Bone marrow (tissue), 2 donors: ENCODE measurements around the gene EAF1.
A peak's percentile ranks its signal among the peaks of the same experiment; 100 is the strongest.
"Not testable (repeated sequence)": the region's sequence is repeated elsewhere in the genome, so short reads cannot be mapped to it uniquely, and the experiment has no call there.

Experiments used
- DNase-seq, 2 donors: peaks; one replicate each; lab custom pipeline; 2025; lab: John Stamatoyannopoulos, UW

EAF1 gene

DNA sequence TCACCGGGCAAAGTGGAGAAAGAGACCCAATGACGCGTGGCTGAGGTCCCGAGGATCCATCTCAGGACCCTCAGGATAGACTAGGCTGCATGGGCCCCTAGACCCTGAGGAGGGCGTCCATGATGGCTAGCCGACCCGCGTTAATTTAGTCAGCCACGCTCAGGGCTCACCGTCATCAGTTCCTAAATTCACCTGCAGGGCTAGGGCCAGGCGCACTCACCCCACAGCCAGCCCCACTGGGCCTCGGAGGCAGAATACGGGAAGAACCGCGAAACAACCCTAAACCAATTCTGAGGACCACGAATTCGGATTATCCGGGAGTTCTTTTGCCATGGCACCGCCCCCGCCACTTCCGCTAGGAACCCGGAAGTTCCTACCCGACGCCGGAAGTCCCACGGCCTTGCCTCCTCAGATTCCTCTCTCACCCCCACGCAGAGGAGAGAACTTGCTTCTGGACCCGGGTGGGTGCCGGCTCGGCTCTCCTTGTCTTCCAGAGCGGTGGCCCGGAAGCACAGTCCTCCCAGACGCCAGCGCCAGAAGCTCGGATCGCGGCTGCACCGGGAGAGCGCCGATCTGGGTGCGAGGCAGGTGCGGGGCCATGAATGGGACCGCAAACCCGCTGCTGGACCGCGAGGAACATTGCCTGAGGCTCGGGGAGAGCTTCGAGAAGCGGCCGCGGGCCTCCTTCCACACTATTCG, at the start of gene EAF1, which contains the start of gene METTL6:
Gene EAF1 (plus strand): TSS at position 417 of the 699 bp plus-strand sequence. CDS start 182 bp downstream, at position 599.
Gene METTL6 (minus strand): TSS at position 363 of the 699 bp plus-strand sequence. CDS start 1,033 bp downstream, outside the sequence.
- DNase-seq: peak; percentile 61 to 71

DNA sequence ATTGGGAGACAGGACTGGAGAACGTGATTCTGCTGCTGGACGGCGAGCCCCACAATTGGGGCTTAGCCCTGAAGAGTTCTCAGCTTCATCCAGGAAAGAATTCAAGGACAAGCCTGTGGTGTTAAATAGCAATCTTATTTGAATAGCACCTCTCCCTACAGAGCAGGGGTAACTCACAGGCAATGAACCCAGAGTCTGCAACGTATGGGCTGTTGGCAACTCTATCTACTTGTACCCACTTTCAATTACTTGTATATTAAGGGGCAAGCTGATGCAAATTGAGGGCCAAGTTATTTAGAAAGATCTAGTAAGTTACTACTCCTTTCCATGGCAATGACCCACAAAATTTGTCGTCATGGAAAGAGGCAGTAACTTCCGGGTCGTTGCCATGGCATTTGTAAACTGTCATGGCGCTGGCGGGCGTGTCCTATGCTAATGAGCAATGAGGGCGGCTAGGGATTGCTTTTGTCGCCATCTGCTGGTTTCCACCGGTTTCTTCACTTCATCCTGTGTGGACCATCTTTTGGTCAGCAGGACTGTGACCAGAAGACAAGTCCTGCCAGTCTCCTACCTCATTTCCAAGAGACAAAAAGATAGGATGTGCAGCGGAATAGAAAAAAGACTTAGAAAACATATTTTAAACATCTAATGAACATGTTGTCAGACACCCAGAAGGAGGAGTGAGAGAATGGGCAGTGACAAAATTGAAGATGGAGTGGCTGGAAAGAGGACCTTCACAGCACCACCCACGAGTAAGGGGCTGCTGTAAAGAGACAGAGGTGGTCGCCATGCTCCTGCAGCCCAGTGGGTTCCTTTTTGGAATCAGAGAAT, 49.2 kb upstream of the EAF1 start:
- DNase-seq: peak; percentile 83 to 84

DNA sequence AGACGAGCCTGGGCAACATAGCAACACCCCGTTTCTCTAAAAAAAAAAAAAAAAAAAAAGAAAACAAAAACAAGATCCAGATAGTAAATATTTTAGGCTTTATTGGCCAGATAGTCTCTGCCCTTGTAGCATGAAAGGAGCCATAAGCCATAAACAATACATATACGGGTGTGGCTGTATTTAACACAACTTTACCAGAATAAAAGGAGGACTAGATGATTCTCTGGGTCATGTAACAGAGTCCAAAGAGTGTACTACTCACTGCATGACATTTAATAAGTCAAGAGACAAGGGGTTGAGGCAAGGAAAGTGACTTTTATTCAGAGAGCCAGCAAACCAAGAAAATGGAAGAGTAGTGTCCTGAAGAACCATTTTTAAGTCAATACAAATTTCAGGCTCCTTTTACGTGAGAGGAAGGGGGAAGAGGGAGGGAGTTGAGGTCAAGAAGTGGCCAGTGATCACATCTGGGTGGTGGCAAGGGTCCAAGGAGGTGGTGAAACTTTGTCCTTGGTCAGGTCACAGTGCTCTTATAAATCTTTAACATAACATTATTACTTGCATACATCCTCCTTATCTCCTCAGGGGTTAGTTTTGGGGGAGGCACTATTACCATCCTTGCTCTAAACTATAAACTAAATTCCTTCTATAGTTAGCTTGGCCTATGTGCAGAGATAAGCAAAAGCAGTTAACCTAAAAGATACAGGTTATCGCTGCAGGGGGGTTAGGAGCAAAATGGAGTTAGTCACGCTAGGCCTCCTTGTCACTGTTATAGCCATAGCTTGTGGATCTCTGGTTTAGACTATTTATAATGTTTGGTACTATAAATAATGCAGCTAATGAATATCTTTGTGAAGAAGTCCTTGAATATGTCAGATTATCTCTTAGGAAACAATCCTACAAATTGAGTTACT, 46.2 kb upstream of the EAF1 start:
- DNase-seq: no peak

DNA sequence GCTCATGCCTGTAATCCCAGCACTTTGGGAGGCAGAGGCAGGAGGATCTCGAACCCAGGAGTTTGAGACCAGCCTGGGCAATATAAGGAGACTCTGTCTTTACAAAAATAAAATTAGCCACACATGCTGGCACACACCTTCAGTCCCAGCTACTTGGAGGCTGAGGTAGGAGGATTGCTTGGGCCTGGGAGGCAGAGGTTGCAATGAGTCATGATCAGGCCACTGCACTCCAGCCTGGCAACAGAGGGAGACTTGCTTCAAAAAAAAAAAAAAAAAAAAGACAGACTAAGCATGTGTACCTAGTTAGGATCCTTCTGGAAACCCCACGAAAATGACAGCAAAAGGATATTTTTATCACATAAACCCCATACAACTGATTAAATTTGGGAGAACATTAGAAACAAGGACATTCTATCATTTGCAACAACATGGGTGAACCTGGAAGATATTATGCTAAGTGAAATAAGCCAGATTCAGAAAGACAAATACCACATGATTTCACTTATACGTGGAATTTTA, 44.9 kb upstream of the EAF1 start:
- no peak for DNase-seq

DNA sequence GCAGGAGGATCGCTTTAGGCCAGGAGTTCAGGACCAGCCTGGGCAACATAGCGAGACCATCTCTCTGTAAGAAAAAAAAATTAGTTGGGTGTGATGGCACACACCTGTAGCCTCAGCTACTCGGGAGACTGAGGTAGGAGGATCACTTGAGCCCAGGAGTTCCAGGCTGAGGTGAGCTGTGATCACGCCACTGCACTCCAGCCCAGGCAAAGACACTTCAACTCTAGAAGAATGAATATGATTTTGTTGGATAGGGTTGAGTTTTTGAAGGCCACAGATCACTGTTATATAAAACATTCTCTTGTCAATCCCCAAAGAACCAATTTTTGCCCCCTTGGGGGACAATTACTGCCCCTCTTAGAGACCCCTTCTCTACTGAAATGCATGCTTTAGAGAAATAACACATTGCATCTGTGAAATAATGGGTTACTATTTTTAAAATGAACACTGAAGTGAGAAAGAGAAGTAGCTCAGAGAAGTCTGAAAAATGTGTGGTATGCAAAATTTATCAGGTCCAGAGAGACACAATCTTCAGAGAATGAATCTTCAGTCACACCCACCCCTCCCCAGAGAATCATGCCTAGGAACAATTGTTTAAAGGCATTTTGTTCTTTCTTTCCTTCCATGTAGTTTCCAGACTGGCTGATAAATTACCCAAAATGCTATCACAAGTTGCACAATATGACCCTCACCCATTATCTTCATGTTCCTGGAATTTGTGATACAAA, 42.7 kb upstream of the EAF1 start:
- no peak for DNase-seq

DNA sequence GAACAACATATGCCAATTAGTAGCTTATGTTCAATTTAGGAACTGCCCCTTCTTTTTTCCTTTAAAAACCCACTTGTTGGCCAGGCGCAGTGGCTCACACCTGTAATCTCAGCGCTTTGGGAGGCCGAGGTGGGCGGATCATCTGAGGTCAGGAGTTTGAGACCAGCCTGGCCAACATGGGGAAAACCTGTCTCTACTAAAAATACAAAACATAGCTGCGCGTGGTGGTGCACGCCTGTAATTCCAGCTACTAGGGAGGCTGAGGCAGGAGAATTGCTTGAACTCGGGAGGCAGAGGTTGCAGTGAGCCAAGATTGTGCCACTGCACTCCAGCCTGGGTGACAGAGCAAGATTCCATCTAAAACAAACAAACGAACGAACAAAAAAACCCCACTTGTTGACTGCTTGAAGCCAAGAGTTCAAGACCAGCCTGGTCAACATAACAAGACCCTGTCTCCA, 42.1 kb upstream of the EAF1 start:
- DNase-seq: not testable (repeated sequence)

DNA sequence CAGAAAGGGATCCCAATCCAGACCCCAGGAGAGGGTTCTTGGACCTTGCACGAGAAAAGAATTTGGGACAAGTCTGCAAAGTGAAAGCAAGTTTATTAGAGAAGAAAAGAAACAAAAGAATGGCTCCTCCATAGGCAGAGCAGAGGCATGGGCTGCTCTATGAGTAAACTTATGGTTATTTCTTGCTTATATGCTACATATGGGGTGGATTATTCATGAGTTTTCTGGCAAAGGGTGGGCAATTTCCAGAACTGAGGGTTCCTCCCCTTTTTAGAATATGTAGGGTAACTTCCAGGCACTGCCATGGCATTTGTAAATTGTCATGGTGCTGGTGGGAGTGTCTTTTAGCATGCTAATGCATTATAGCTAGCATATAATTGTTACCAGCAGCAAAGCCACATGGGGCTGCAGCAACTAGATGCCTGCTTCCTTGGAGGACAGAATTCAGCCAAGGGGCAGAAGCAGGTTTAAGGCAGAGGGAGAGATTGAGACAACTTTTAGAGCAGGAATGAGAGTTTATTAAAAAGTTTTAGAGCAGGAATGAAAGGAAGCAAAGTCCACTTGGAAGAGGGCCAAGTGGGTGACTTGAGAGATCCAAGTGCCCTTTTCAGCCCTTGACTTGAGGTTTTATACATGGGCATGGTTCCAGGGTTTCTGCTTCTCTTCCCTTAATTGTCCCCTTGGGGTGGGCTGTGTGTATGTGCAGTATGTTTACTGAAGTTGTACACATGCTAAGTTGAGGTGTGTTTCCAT, 41.3 kb upstream of the EAF1 start:
- DNase-seq: no peak

DNA sequence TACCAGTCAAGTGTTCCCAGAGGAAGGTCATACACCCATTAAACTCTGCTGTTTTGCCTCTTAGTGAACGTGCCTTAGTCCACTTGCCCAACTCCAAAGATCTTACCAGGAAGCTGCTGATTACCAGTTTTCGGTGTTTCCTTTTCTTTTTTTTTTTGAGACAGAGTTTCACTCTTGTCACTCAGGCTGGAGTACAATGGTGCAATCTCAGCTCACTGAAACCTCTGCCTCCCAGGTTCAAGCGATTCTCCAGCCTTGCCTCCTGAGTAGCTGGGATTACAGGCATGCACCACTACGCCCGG, 40.8 kb upstream of the EAF1 start:
- DNase-seq: not testable (repeated sequence)

DNA sequence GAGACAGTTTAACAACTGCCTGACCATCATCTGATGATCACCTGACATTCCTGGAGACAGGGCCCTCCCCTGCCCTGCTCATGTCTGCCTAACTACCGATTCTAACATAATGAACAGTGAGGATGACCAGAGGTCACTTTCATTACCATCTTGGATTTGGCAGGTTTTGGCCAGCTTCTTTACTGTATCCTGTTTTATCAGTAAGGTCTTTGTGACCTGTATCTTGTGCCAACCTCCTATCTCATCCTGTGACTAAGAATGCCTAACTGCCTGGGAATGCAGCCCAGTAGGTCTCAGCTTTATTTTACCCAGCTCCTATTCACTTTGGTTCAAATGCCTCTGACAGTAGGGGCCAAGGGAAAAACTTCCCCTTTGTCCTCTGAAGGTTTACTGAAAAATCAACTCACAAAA, 40.2 kb upstream of the EAF1 start:
- DNase-seq: no peak

DNA sequence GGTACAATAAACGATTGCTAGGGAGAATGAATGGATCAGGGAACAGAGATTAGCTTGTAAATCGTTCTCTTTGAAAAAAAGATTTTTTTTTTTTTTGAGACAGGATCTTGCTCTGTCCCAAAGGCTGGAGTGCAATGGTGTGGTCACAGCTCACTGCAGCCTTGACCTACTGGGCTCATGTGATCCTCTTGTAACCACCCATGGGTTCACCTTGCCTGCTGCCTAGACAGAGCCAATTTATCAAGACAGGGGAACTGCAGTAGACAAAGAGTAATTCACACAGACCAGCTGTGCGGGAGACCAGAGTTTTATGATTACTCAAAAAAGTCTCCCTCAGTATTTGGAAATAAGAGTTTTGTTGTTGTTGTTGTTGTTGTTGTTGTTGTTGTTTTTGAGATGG, 39.7 kb upstream of the EAF1 start:
- no peak for DNase-seq

DNA sequence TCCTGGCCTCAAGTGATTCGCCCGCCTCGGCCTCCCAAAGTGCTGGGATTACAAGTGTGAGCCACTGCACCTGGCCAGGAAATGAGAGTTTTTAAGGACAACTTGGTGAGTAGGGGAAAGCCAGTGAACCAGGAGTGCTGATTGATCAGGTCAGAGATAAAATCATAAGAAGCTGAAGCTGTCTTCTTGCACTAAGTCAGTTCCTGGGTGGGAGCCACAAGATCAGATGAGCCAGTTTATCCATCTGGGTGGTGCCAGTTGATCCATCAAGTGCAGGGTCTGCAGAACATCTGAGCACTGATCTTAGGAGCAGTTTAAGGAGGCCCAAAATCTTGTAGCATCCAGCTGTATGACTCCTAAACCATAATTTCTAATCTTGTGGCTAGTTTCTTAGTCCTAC, 39.1 kb upstream of the EAF1 start:
- not testable (repeated sequence) for DNase-seq

DNA sequence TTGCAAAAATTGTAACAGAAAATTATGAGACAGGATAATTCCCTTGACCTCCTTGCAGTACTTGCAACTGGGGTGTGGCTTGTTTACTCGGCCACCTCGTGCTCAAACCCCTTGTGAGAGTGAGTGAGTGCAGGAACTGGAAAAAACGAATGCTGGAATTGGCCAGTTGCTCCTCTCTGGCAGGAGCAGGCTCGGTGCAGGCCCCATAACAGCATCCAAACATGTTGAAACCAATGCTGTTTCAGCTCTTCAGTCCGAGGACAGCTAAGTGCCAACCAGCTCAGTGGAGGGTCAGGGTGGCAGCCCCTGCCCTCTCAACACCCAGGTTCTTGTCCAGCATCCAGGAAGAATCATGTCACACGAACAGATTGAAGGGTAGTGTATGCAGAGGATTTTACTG, 36.9 kb upstream of the EAF1 start:
- no peak for DNase-seq

DNA sequence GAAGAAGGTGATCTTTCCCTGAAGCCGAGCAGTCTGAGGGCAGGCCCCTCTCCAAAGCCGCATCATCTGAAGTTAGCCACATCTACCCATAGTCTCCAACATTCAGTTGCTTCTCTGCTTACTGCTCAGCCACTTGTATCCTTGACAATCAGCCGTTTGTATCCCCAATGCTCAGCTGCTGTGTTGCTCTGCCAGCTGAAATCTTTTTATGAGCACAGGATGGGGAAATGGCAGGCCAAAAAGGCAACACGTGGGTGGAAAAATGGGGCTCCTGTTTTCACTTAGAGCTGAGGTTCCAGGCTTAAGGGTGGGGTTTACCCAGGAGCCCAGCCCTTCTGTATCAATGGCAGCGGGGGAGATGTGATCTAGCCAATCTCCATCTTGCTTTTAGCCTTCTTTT, 36.4 kb upstream of the EAF1 start:
- DNase-seq: no peak

DNA sequence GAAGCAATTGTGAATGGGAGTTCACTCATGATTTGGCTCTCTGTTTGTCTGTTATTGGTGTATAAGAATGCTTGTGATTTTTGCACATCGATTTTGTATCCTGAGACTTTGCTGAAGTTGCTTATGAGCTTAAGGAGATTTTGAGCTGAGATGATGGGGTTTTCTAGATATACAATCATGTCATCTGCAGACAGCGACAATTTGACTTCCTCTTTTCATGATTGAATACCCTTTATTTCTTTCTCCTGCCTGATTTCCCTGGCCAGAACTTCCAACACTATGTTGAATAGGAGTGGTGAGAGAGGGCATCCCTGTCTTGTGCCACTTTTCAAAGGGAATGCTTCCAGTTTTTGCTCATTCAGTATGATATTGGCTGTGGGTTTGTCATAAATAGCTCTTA, 34.1 kb upstream of the EAF1 start:
- DNase-seq: not testable (repeated sequence)

DNA sequence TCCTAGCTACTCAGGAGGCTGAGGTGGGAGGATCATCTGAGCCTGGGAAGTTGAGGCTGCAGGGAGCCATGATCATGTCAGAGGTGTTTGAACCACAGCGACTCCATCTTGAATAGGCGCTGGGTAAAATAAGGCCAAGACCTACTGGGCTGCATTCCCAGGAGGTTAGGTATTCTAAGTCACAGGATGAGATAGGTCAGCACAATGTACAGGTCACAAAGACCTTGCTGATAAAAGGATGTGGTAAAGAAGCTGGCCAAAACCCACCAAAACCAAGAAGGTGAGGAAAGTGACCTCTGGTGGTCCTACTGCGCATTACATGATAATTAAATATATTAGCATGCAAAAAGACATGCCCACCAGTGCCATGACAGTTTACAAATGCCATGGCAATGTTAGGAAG, 28.7 kb upstream of the EAF1 start:
- DNase-seq: not testable (repeated sequence)

DNA sequence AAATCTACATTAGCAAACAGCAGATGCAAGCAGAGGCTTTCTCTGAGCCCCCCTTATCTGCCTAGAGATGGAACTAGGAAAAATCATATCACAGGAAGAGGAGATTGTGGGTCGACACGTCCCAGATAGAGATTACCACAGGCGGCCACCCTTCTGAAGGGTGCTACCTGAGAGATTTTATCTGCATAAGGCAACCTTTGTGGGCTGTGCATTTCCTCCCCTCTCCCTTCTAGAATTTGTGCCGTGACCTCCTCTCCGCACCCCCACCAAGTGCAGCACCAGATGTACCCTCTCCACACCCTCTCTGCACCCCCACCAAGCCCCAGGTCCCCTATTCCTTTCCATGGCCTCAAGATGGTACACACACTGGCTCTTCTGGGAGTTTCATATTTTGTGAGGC, 27.4 kb upstream of the EAF1 start:
- no peak for DNase-seq

DNA sequence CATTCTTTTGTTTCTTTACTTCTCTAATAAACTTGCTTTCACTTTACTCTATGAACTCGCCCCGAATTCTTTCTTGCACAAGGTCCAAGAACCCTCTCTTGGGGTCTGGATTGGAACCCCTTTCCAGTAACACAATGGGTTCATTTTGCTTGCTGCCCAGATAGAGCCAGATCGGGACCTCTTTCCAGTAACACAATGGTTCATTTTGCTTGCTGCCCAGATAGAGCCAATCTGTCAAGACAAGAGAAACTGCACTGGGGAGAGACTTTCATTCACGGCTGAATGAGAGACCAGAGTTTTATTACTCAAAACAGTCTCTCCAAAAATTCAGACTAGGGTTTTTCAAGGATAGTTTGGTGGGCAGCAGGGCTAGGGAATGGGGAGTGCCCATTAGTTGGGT, 25.5 kb upstream of the EAF1 start:
- no peak for DNase-seq

DNA sequence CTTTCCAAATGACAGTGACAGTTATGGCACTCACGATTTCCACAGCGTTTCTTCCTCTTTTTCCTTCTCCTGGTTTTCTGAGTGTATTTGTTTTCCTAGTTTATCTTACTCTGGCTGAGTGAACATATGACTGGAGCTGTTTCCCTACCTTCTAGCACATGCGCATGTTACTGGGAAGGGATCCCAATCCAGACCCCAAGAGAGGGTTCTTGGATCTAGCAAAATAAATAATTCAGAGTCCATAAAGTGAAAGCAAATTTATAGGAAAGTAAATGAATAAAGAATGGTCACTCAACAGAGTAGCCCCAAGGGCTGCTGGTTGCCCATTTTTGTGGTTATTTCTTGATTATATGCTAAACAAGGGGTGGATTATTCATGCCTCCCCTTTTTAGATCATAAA, 23.9 kb upstream of the EAF1 start:
- no peak for DNase-seq

DNA sequence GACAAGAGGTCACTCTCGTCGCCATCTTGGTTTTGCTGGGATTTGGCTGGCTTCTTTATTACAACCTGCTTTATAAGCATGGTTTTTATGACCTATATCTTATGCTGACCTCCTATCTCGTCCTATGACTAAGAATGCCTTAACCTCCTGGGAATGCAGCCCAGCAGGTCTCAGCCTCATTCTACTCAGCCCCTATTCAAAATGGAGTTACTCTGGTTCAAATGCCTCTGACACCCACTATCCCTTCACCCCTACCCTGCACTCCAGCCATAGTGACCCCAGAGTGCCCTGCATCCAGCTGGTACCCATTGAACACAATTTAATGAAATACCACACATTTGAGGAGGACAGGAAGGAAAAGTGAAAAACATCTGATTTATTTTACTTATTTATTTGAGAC, 23.4 kb upstream of the EAF1 start:
- no peak for DNase-seq

DNA sequence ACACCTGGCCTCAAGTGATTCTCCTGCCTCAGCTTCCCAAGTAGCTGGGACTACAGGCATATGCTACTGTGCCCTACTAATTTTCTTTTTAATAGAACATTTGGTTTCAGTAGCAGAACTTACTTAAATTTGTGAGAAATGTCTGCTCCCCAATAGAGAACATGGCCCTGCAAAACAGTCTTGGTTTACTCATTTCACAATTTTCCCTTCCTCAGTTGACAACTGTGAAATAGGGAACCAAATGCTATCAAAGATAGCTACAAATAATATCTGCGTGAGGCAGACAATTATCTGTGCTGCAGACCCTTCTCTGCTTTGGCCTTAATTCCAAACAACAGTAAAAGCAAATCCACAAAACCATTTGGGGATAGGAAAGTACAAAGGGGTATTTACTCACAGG, 22.6 kb upstream of the EAF1 start:
- no peak for DNase-seq
